NCI-H146 treated with DMSO at 0.1 percent for 48 hours (cell line): ENCODE data around the gene NEUROD2.
A peak's percentile ranks its signal among the peaks of the same experiment; 100 is the strongest.
"Not testable (repeated sequence)": the region's sequence is repeated elsewhere in the genome, so short reads cannot be mapped to it uniquely, and the experiment has no call there.

ENCODE experiments used
- DNase-seq: peaks from one replicate; lab custom pipeline; 2025; ENCODE audit not compliant: unreplicated experiment; lab: John Stamatoyannopoulos, UW

NEUROD2 gene

GRCh38 chr17:39602533-39603303 lies 5.0 kb downstream of the NEUROD2 start:
- no peak for DNase-seq

DNA sequence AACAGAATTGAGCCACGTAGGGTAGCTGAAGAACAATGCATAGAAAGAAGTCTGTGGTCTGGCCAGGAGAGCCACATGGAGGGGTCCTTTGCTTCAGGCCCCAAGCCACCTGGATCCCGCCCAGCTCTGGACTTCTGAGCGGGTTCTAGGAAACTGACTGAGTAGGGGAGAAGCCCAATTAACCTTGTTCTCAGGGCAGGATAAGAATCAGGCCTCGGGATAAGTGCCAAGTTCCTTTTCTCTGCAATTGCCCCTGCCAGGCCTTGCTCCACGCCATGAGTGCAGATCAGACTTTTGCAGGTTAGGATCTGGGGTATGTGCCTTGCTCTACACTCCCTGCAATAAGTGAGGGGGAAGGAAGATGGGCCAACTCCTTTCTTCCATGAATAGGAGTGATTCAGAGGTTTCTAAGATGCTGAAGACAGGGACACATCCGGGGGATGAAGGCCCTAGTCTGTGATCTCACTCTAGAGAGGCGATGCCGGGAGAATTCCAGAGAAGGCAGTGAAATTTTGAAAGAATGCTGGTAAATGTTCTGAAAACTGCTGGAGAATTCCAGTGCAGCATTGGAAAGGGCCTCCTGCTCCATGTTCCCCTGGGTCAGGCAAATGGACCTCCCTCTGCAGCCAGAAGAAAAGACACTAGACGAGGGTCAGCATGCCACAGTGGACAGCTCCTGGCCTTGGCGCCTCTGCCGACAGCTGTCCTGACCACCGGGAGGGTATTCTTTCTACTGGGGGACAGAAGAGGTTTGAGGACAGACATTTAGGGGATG lies 5.8 kb downstream of the NEUROD2 start:
- no peak for DNase-seq

GRCh38 chr17:39600997-39601597 lies 6.6 kb downstream of the NEUROD2 start:
- DNase-seq = no peak

DNA sequence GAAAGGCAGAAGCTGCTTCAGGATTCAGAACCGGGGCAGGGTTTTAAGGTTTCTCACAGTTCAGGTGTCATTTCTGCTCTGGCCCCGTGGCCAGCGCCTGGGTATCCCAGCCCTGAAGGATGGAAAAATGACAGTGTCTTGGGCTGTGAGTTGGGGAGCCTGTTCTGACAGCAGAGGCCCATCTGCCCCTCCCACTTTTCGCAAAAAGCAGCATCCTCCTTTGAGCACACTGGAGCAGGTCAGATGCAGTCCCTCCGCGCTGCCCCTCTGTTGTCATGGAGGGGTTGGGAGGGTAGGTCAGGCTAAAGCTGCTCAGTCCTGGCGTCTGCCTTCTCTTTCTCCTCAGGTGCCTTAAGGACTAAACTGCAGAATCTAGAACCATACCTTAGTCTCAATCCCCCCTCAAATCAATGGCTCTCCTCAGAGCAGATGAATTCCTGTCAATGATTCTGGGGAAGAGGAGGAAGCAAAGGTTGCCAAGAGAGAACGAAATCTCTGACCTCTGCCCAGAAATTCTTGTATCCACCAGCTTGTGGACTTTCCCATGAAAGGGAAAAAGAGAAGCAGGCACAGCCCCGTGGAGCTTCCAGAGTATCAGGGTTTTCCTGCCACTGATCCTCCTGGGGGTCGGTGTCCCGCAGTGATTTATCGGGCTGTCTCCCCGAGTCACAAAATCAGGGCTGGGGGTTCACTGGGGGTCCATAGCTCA lies 7.3 kb downstream of the NEUROD2 start:
- no peak for DNase-seq

DNA sequence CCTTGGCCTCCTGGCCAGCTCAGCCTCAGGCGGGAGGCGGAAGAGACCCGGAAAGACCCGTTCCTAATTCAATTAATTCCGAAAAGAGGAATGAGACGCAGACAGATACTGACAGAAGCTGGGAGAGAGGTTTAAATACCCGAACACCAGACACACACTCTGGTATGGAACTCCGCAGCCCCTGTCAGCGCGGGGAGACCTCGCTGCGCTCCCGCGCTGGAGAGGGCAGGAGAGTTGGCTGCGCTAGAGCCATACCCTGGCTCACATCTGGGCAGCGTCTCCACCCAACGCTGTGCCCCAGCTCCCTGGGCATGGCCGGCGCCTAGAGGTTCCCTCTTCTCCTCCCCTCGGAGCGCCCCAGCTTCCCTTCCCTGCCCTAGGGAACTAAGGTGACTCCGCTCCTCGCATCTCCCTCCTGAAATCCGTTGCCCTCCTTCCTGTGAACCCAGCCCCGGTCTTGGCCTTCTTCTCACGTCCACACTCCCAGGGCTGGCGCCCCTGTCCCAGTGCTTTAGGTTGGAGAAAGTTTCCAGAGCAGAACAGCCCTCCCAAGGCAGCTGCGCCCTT lies 8.0 kb downstream of the NEUROD2 start:
- DNase-seq = no peak

- no peak for DNase-seq
These were observed 8.6 kb downstream of the NEUROD2 start for GRCh38 chr17:39599004-39599664.

GRCh38 chr17:39598630-39599003 lies 9.1 kb downstream of the NEUROD2 start:
- DNase-seq = no peak

- DNase-seq = no peak
These were observed 9.7 kb downstream of the NEUROD2 start for GRCh38 chr17:39598047-39598481.

GRCh38 chr17:39597372-39598046 lies 10.2 kb downstream of the NEUROD2 start:
- no peak for DNase-seq

DNA sequence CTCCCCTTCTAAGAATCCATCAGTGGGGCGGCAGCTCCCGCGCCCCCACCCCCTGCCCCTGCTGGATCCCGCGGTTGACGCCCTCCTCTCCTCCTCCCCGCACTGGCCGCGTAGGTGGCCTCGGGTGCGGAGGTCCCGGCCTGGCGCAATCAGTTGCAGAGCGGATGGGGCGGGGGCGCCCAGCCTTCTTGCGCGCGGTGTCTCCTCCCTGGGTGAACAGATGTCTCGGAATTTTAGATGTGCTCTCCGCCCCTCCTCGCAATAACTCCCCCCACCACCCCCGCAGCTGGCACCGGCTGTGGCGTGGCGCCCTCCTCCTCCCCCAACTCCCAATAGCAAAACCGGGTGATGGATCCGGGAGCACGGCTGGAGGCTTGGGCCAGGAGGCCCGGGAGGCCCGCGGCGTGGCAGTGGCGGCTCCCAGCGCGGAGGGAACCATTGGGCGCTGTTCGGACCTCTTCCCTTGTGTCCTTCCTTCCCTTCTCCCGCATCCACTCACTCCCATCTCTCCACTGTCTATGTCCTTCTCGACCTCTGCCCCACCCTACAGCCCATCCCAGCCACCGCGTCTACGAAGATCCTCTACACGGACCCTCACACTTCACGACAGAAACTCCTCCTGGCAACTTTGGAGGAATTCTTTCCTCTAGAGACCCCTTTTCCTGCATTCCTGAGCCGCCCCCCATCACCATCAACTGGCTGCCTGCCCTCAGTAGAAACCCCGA lies 11.0 kb downstream of the NEUROD2 start:
- DNase-seq = no peak

DNA sequence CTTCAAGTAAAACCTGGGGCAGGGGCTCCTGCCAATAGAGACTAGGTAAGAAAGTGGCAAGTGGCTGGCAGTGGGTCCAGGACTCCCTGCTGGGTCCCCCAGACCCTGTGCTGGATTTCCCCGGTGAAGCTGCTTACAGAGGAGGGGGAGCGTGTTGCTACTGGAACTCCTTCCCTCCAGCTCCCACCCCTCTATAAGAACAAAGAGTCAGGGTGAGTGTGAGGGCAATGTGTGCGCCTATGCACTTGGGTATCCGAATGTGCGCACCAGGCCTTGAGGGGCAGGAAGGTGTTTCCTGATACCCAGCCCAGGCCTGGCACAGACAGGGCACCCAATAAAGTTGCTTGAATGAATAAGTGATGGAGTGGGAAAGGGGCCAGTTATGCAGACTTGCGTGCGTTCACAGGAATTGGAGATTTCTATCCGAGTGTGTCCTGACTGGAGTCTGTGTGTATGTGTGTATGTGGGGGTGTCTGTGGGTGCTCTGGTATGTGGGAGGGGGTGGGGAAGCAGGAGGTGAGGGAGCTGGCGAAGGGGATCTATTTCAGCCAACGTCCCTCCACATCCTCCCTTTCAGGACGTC lies 11.7 kb downstream of the NEUROD2 start:
- no peak for DNase-seq

- DNase-seq = no peak
These were observed 12.4 kb downstream of the NEUROD2 start for GRCh38 chr17:39595294-39595693.

GRCh38 chr17:39593371-39593770 lies 14.3 kb downstream of the NEUROD2 start:
- no peak for DNase-seq

- peak; percentile 13 for DNase-seq
These were observed 15.5 kb downstream of the NEUROD2 start for GRCh38 chr17:39591958-39592954.

DNA sequence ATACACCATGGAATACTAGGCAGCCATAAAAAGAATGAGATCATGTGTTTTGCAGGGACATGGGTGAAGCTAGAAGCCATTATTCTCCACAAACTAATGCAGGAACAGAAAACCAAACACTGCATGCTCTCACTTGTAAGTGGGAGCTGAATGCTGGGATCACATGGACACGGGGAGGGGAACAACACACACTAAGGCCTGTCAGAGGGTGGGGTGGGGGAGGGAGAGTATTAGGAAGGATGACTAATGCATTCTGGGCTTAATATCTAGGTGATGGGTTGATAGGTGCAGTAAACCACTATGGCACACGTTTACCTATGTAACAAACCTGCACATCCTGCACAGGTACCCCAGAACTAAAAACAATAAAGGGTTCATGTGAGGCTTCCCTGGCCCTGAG lies 17.5 kb downstream of the NEUROD2 start:
- not testable (repeated sequence) for DNase-seq

DNA sequence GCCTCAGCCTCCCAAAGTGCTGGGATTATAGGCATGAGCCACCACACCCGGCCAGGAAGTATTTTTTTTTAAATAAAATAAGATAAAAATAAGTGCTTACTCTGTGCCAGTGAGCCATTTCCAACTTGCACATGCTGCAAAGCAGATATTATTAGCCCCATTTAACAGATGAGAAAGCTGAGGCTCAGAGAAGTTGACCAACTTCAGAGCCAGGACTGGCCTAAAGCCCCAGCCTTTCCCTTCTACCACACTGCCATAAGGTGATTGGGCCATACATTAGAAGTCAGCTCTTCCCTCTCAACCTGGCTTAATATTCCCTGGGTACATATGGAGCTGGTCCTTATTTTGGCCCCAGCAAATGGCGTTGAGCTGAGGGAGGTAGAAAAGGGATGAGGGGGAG lies 25.1 kb downstream of the NEUROD2 start:
- DNase-seq = no peak

- no peak for DNase-seq
These were observed 26.0 kb downstream of the NEUROD2 start for GRCh38 chr17:39581759-39582085.
